Mucosa of rectum (tissue), 2 donors: ENCODE data around the gene S100B.

ENCODE experiments used
- H3K27ac ChIP-seq, 2 donors: one replicate each; pipeline ENCODE4 v1.7.0; 2013; ENCODE audit warnings: inconsistent platforms in 2 of 2, low read depth in 2 of 2, low read length in 2 of 2
- H3K27me3 ChIP-seq, 2 donors: one replicate each; pipeline ENCODE4 v1.7.0; 2013; ENCODE audit warnings: low read length in 2 of 2; ENCODE audit not compliant: control insufficient read depth in 2 of 2, insufficient read depth in 2 of 2
- H3K36me3 ChIP-seq, 2 donors: one replicate each; pipeline ENCODE4 v1.7.0; 2013; ENCODE audit warnings: low read length in 2 of 2; ENCODE audit not compliant: control insufficient read depth in 2 of 2, insufficient read depth in 2 of 2
- H3K4me1 ChIP-seq, 2 donors: one replicate each; pipeline ENCODE4 v1.7.0; 2013; ENCODE audit warnings: low read length in 2 of 2, mild to moderate bottlenecking in 1 of 2; ENCODE audit not compliant: control insufficient read depth in 2 of 2, insufficient read depth in 2 of 2
- H3K4me3 ChIP-seq, 2 donors: one replicate each; pipeline ENCODE4 v1.7.0; 2013; ENCODE audit warnings: low read length in 2 of 2
- H3K9ac ChIP-seq, 2 donors: one replicate each; pipeline ENCODE4 v1.7.0; 2013; ENCODE audit warnings: low read length in 2 of 2, low read depth in 1 of 2, mild to moderate bottlenecking in 1 of 2
- H3K9me3 ChIP-seq, 2 donors: one replicate each; pipeline ENCODE4 v1.7.0; 2013; ENCODE audit warnings: low read length in 2 of 2; ENCODE audit not compliant: control insufficient read depth in 2 of 2
- donor health status: healthy.
- donor health status: Normal muscosa, but diverticular disease.

The S100B gene

DNA sequence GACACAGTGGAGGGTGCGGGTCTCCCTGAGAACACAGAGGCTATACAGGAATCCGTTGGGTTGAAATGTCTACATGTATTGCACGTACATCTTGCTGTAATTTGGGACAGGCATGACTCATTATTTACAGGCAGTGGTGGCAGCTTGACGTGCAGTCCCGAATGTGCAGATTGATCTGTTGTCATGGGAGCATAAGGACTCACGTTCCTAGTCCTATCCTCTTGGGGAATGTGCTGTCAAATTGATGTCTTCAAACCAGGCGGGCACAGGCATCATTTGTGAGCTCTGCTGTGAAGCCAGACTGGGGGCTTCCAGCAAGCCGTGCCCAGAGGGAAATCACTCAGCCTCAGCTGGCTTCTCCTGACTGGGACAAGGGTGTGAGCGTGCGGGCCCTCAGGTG lies 40.5 kb downstream of the S100B start:
- Histone ChIP-seq H3K4me1 (no peaks in the 10 kb centered on the region), H3K27ac (no peak overlapping the region), H3K36me3 (peaks cover 69 to 77% of the 10 kb centered on the region in 2 donors), H3K9ac (no peak overlapping the region), H3K9me3 (no peaks in the 10 kb centered on the region), H3K4me3 (no peak overlapping the region), H3K27me3 (no peaks in the 10 kb centered on the region)

DNA sequence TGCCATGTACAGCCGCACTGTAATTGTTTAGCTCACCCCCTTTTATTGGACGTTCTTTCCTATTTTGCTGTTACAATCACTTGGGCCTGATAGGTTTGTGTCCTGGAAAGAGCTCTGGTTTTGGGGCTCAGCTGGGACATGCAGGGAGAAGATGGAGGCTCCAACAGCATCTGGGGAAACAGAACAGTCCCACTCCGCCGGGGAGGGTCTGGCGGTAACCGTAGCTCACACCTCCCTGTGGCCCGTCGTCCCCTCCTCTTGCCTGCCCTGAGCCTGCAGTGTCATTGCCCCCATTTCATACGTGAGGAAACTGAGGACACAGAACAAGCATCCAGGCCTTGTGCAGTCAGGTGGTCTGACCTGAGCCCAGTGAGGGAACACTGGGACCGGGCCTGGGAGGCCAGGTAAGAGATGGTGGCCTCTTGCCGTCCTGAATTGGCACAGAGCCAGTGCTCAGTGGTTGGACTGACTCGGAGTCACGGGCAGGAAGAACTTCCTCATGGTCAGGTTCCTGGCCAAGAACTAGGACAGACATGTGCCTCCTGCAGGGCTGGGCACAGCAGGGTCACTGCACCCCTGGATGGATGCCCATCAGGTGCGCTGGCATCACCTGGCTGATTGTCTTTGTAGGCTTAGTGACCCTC lies 41.8 kb downstream of the S100B start:
- H3K4me3 ChIP-seq = no peak overlapping the region
- H3K36me3 ChIP-seq = peaks cover 67 to 80% of the 10 kb centered on the region in 2 donors
- H3K9ac ChIP-seq = no peak overlapping the region
- no peaks in the 10 kb centered on the region for H3K9me3 ChIP-seq
- H3K27ac ChIP-seq = no peak overlapping the region
- no peaks in the 10 kb centered on the region for H3K4me1 ChIP-seq
- no peaks in the 10 kb centered on the region for H3K27me3 ChIP-seq

- Histone ChIP-seq H3K9me3 (no peaks in the 10 kb centered on the region), H3K36me3 (peaks cover 68 to 82% of the 10 kb centered on the region in 2 donors), H3K4me1 (no peaks in the 10 kb centered on the region), H3K9ac (no peak overlapping the region), H3K27me3 (no peaks in the 10 kb centered on the region), H3K27ac (no peak overlapping the region), H3K4me3 (no peak overlapping the region)
These were observed 42.4 kb downstream of the S100B start for GRCh38 chr21:46562472-46562871.

DNA sequence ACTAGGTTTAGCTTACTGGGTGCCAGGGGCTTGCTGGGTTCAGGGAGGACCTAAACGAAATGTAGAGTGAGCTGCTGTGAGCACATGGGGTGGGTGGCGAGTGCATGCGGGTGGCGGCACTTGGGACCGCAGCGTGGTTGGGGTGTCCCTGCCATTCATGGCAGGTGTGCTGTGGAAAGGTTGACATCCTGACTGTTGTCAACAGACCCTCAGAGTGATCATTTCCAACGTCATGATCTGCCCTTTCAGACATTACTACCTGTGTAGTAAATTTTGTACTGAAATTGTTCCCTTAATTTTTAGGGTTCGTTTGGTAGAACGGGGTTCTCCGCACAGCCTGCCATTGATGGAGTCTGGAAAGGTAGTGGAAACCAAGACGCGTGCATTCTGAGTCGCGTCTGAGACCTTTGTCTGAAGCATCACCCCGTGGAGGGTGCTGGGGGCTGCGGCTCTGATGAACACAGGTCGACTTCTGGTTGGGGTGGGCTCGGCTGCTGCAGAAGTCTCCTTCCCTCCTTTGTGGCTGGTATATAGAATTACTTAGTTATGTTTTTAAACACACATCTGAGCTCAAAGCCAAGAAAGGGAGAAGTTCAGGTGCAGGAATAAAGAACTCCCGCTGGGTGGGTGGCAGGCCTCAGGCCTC lies 43.3 kb downstream of the S100B start:
- Histone ChIP-seq H3K36me3 (peaks cover 68 to 79% of the 10 kb centered on the region in 2 donors), H3K4me1 (no peaks in the 10 kb centered on the region), H3K9me3 (no peaks in the 10 kb centered on the region), H3K27ac (no peak overlapping the region), H3K9ac (no peak overlapping the region), H3K4me3 (no peak overlapping the region), H3K27me3 (no peaks in the 10 kb centered on the region)

- no peaks in the 10 kb centered on the region for H3K27me3 ChIP-seq
- no peak overlapping the region for H3K27ac ChIP-seq
- H3K9me3 ChIP-seq = no peaks in the 10 kb centered on the region
- H3K4me3 ChIP-seq = no peak overlapping the region
- no peak overlapping the region for H3K9ac ChIP-seq
- peaks cover 62 to 73% of the 10 kb centered on the region in 2 donors for H3K36me3 ChIP-seq
- no peaks in the 10 kb centered on the region for H3K4me1 ChIP-seq
These were observed 44.1 kb downstream of the S100B start for GRCh38 chr21:46560568-46561444.

GRCh38 chr21:46559291-46559983 lies 45.4 kb downstream of the S100B start:
- H3K9ac ChIP-seq = no peak overlapping the region
- no peaks in the 10 kb centered on the region for H3K27me3 ChIP-seq
- no peaks in the 10 kb centered on the region for H3K4me1 ChIP-seq
- peaks cover 71 to 74% of the 10 kb centered on the region in 2 donors for H3K36me3 ChIP-seq
- peak overlapping the region in 1 of 2 donors; percentile 16 for H3K4me3 ChIP-seq
- peak overlapping the region; percentile 4 to 44 for H3K27ac ChIP-seq
- no peaks in the 10 kb centered on the region for H3K9me3 ChIP-seq

DNA sequence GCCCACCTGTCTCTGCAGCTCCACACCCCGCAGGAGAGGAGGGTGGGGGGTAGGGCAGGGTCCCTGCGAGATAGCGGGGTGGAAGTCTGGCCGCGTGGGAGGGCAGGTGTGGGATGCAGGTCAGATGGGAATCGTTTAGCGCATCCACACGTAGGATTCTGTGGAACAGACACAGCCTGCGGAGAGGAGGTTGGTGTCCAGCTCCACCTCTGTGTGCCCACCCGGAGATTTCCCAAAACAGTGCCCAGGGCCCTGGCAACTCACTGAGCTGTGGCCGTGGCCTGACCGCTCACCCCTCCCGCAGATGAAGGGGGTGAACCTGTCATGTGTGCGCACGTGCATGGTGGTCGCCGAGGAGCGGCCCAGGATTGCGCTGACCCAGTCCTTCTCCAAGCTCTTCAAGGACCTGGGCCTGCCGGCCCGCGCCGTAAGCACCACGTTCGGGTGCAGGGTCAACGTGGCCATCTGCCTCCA lies 46.9 kb downstream of the S100B start:
- H3K9ac ChIP-seq = no peak overlapping the region
- no peak overlapping the region for H3K4me3 ChIP-seq
- no peaks in the 10 kb centered on the region for H3K4me1 ChIP-seq
- H3K36me3 ChIP-seq = peaks cover 67% of the 10 kb centered on the region in 2 donors
- no peaks in the 10 kb centered on the region for H3K27me3 ChIP-seq
- H3K9me3 ChIP-seq = no peaks in the 10 kb centered on the region
- no peak overlapping the region for H3K27ac ChIP-seq

DNA sequence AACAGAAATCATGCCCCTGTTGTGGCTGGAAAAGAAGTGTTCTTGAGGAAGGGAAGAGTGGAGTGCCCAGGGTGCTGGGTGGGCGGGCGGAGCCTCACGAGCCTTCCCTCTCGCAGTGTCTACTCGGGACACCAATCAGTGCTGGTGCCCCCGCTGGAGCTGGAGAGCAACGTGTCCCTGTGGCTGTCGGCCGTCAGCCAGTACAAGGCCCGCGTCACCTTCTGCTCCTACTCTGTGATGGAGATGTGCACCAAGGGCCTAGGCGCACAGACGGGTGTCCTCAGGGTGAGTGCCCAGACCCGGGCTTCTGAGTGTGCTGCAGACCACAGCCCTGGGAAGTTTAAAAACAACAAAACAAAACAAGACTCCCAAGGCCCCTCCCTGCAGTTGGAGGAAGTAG lies 47.4 kb downstream of the S100B start:
- Histone ChIP-seq H3K36me3 (peaks cover 63 to 64% of the 10 kb centered on the region in 2 donors), H3K27me3 (no peaks in the 10 kb centered on the region), H3K4me3 (no peak overlapping the region), H3K27ac (no peak overlapping the region), H3K9me3 (no peaks in the 10 kb centered on the region), H3K4me1 (no peaks in the 10 kb centered on the region), H3K9ac (no peak overlapping the region)

DNA sequence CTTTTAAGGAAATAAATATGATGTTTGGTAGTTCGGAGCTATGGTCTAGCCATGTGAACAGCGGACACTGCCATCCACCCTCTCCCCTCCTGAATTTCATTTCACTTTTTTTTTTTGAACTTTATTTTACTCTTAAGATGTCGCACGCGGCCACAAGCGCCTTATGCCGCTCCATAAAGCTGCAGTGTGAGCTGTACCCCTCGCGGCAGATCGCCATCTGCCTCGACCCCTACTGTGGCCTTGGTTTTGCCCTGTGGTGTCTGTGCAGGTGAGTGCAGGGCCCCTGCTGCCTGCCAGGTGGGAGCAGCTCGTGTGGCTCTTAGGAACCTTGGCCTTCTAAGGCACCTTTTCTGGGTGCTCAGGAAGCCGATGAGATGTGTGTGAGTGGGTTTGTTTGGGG lies 48.1 kb downstream of the S100B start:
- H3K36me3 ChIP-seq = peaks cover 58 to 63% of the 10 kb centered on the region in 2 donors
- H3K27ac ChIP-seq = no peak overlapping the region
- H3K9ac ChIP-seq = no peak overlapping the region
- no peak overlapping the region for H3K4me3 ChIP-seq
- H3K4me1 ChIP-seq = peaks cover 0 to 1% of the 10 kb centered on the region in 2 donors
- H3K9me3 ChIP-seq = no peaks in the 10 kb centered on the region
- H3K27me3 ChIP-seq = no peaks in the 10 kb centered on the region
